WI38 (cell line): Measurements from ENCODE around the gene RNF149.

Source experiments
- H3K4me3 ChIP-seq: 2 replicates; pipeline ENCODE4 v1.5.1; 2011; ENCODE audit warnings: low read depth, mild to moderate bottlenecking, control low read depth, low read length
- CTCF ChIP-seq: IDR thresholded peaks from 2 replicates; pipeline ENCODE4 v1.5.1; 2012; ENCODE audit warnings: low read depth, mild to moderate bottlenecking, control low read depth, low read length

RNF149 gene

GRCh38 chr2:101351207-101351606 lies 42.7 kb upstream of the RNF149 start:
- H3K4me3 ChIP-seq, result no peak overlapping the region
- no peak for TF ChIP-seq CTCF

- no peak overlapping the region for H3K4me3 ChIP-seq
- peak; percentile 37; the same call in 1 of the 2 replicates for TF ChIP-seq CTCF
Observed at GRCh38 chr2:101349893-101350662, 41.6 kb upstream of the RNF149 start.

- TF ChIP-seq CTCF, result no peak
- no peak overlapping the region for H3K4me3 ChIP-seq
Observed at GRCh38 chr2:101348883-101349282, 40.4 kb upstream of the RNF149 start.

- H3K4me3 ChIP-seq, result no peak overlapping the region
- no peak for TF ChIP-seq CTCF
Observed at GRCh38 chr2:101346909-101347308, 38.4 kb upstream of the RNF149 start.

- TF ChIP-seq CTCF, result no peak
- H3K4me3 ChIP-seq, result no peak overlapping the region
Observed at GRCh38 chr2:101344137-101344536, 35.6 kb upstream of the RNF149 start.

GRCh38 chr2:101342625-101343008 lies 34.1 kb upstream of the RNF149 start:
- no peak overlapping the region for H3K4me3 ChIP-seq
- no peak for TF ChIP-seq CTCF

- TF ChIP-seq CTCF, result peak; percentile 66
- no peak overlapping the region for H3K4me3 ChIP-seq
Observed at GRCh38 chr2:101341901-101342624, 33.6 kb upstream of the RNF149 start.
